Testis (tissue), 3 donors: ENCODE measurements around the gene VPS8. TPM values are rescaled to one million over a fixed set of nuclear protein-coding genes. Genes with fewer than 3 reads are reported as not detected.
A peak's percentile ranks its signal among the peaks of the same experiment; 100 is the strongest.

Experiments
- DNase-seq: peaks from one replicate; pipeline ENCODE4 v3.0.0-alpha.2; 2019
- H3K27ac ChIP-seq, 2 donors: fragments of 200-600 bp; sonication (generic); one replicate each; pipeline ENCODE4 v1.5.1; 2019
- H3K27me3 ChIP-seq: fragments of 200-600 bp; sonication (generic); one replicate; pipeline ENCODE4 v1.5.1; 2019
- H3K36me3 ChIP-seq: fragments of 200-600 bp; sonication (generic); one replicate; pipeline ENCODE4 v1.5.1; 2017; ENCODE audit warnings: low read depth; ENCODE audit errors: missing control alignments
- H3K4me1 ChIP-seq: fragments of 200-600 bp; sonication (generic); one replicate; pipeline ENCODE4 v1.5.1; 2019
- H3K4me3 ChIP-seq, 2 donors: fragments of 200-600 bp; sonication (generic); one replicate each; pipeline ENCODE4 v1.5.1; 2017 to 2019
- H3K9me3 ChIP-seq: fragments of 200-600 bp; sonication (generic); one replicate; pipeline ENCODE4 v1.5.1; 2017
- POLR2A ChIP-seq: fragments of 450-650 bp; IDR thresholded peaks from one replicate; pipeline ENCODE4 v1.6.1; 2017; ENCODE audit warnings: antibody characterized with exemption, mild to moderate bottlenecking, moderate library complexity
- WGBS, 2 donors: methylation state at CpG; one replicate each; pipeline ENCODE4 v1.1.5; 2018; 5-methylcytosine and 5-hydroxymethylcytosine counted together
- intact Hi-C: fragments of 100-400 bp; cut with DNase I; formaldehyde crosslinking; loops from one replicate; pipeline ENCODE4 v1.15.1; 2023; ENCODE audit warnings: low total_unique reads
- polyA plus RNA-seq: library from polyadenylated mRNA; stranded (reverse); fragments of 350-450 nt; fragmentation: Illumina TruSeq; extraction: RNeasy Lipid Tissue Mini Kit (QIAGEN cat#74804); gene quantifications from one replicate; pipeline ENCODE4 v1.2.3, GENCODE V29; 2014; ENCODE audit warnings: low read depth, low replicate concordance; ENCODE audit not compliant: insufficient read depth
- total RNA-seq, 2 donors: library from RNA; depleted of rRNA; stranded (reverse); fragments of >200 nt; gene quantifications; one replicate each; pipeline ENCODE4 v1.2.3, GENCODE V29; 2016
- TF ChIP-seq, protein P1 (sequence below), 3 experiments: fragments of 450-650 bp in 2 of 3; fragments of 200-600 bp in 1 of 3; sonication (generic) in 1 of 3; IDR thresholded peaks; one replicate each; pipeline ENCODE4 v1.5.1; 2016 to 2019; ENCODE audit warnings: antibody characterized with exemption in 3 of 3, mild to moderate bottlenecking in 2 of 3, moderate library complexity in 1 of 3

Gene VPS8
- total and polyA plus RNA-seq, 3 donors from 2014 or later, result 65.8 to 127 (median 88.0) TPM

DNA sequence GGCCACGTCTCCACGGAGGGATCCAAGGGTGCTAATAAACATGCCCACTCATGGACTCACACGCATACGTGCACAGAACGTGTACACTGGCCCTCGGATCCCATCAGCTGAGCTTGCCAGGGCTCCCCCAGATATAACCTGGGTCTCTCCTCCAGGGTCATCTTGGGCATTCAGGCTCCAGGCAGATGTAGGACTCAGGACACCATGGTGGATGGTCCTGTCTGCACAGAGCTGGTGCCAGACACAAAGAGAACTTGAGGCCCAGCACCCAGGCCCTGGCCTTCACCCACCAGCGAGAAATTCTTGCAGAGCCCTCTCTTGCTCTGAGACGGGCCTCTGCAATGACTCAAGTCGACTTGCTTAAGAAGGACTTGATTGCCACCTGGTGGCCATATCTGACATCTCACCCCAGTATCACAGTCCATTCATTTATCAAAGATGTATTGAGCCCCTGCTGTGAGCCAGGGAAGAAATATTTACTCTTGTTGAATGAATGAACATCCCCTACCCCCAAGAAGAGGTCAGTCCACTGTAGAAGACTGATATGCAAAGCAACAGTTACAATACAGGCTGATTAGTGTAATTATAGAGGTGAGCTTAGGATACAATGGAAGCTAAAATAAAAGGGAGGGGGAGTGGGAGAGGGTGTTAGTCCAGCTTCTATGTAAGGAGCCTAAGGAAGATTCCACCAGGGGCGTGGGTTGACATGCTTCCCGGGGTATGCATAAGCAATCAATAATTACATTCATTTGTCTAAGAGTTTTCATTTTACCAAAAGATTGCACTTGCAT is 34.2 kb upstream of the VPS8 start:
- TF ChIP-seq, protein P1, sequence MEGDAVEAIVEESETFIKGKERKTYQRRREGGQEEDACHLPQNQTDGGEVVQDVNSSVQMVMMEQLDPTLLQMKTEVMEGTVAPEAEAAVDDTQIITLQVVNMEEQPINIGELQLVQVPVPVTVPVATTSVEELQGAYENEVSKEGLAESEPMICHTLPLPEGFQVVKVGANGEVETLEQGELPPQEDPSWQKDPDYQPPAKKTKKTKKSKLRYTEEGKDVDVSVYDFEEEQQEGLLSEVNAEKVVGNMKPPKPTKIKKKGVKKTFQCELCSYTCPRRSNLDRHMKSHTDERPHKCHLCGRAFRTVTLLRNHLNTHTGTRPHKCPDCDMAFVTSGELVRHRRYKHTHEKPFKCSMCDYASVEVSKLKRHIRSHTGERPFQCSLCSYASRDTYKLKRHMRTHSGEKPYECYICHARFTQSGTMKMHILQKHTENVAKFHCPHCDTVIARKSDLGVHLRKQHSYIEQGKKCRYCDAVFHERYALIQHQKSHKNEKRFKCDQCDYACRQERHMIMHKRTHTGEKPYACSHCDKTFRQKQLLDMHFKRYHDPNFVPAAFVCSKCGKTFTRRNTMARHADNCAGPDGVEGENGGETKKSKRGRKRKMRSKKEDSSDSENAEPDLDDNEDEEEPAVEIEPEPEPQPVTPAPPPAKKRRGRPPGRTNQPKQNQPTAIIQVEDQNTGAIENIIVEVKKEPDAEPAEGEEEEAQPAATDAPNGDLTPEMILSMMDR (IDR thresholded peaks at IDR 0.05), result peak; percentile 90 to 97 (median 96)
- TF ChIP-seq POLR2A, result no peak
- H3K9me3 ChIP-seq, result no peaks in the 10 kb centered on the region
- intact Hi-C loops, result no loop called here
- H3K27me3 ChIP-seq, result no peaks in the 10 kb centered on the region
- no peaks in the 10 kb centered on the region for H3K36me3 ChIP-seq
- no peaks in the 10 kb centered on the region for H3K4me1 ChIP-seq
- peak; percentile 98 for DNase-seq
- WGBS, 2 donors, result 25 to 38% methylated on average over 4 to 11 of the region's 11 CpGs
- no peak overlapping the region for H3K4me3 ChIP-seq
- H3K27ac ChIP-seq, result no peak overlapping the region

DNA sequence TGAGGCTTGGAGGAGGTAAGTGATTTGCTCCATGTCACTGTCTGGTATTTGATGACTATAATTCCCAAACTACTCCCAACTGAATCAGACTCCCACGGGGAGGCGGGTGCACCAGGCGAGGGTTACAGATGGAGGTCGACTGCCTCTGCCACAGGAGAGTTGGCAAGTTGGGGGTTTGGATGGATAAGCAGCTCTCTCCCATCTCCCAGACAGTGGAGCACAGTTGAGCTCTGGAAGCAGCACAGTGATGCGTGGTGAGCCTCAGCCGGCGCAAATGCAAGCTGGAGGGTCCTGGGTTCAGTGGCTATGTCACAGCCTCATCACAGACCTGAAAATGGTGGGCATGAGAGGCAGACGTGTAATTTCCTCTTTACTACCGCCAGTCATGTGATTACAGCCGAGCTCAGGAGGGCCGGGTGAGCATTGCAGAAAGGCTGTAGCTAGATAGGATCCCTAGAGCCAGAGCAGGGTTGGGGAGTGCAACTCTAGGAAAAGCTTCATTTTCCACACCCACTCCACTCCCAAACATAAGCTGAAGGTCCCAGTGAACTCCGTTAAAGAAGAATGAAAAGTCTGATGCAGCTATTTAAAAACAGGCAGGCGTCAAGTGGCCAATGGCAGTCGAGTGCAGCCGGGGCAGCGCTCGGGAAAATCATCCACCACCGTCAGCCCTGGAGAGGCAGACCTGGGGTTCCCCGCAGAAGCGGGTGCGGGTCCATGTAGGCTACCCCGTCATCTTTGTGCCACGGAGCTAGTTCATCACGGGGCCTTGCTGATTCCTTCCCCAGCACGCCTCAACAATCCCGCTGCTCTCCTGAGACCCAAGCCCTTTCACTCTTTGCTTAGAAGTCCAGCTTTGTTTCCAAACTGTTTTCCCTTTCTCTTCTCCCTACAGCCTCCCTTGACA is 33.3 kb upstream of the VPS8 start:
- H3K4me1 ChIP-seq, result no peaks in the 10 kb centered on the region
- no peaks in the 10 kb centered on the region for H3K36me3 ChIP-seq
- no peak overlapping the region for H3K27ac ChIP-seq
- intact Hi-C loops, result no loop called here
- 54 to 62% methylated on average over 26 of the region's 26 CpGs for WGBS, 2 donors
- TF ChIP-seq POLR2A, result no peak
- TF ChIP-seq, protein P1 (IDR thresholded peaks at IDR 0.05), result no peak
- no peaks in the 10 kb centered on the region for H3K27me3 ChIP-seq
- DNase-seq, result no peak
- H3K4me3 ChIP-seq, result no peak overlapping the region
- H3K9me3 ChIP-seq, result no peaks in the 10 kb centered on the region

DNA sequence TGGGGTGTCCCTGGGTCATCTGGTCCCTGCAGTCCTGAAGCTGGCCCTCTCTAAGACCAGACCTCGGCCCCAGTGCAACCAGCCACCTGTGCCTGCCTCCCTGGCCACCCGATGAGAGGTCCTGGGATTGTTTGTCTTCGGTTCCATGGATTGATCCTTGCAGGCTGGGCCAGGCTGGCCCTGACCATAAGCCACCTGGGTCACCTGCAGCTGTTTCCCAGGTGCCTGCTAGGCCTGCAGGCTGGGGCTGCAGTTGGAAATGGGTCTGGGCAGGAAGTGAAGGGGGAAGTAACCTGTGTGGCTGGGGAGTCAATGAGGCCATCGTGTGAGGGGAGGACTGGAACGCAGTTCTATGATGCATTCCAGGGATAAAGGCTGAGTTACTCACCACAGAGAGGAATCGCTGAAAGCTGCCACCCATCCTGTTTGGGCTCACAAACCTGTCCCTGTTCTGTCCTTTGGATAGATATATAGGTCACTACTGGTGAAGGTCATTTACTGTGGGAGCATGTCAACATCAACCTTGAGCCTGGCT is 30.9 kb upstream of the VPS8 start:
- DNase-seq, result no peak
- 79 to 88% methylated on average over 3 to 6 of the region's 6 CpGs for WGBS, 2 donors
- intact Hi-C loops, result no loop called here

DNA sequence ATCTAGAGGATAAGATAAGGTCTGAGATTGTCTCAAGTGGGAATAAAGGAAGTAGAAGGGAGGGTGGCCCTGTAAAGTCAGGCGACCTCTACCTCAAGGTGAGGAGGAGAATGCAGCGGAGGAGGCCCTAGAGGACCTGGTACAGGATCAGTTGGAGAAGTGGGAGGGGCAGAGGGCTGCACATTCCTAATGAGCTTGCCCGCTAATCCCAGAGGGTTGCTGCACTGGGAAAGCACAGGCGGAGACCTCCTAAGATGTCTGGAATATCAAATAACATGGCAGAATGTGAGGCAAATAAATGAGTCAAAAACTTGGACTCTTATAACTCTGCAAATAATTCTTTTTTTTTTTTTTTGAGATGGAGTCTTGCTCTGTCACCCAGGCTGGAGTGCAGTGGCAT is 30.2 kb upstream of the VPS8 start:
- intact Hi-C loops, result no loop called here
- 93 to 94% methylated on average over 4 of the region's 4 CpGs for WGBS, 2 donors

More for the DNA sequence above, 30.9 kb upstream of the VPS8 start:
- no peaks in the 10 kb centered on the region for H3K36me3 ChIP-seq
- H3K27me3 ChIP-seq, result no peaks in the 10 kb centered on the region
- no peak overlapping the region for H3K4me3 ChIP-seq
- TF ChIP-seq POLR2A, result no peak
- TF ChIP-seq, protein P1 (IDR thresholded peaks at IDR 0.05), result no peak
- no peaks in the 10 kb centered on the region for H3K9me3 ChIP-seq
- H3K27ac ChIP-seq, result no peak overlapping the region
- peaks cover 2% of the 10 kb centered on the region for H3K4me1 ChIP-seq

More for the DNA sequence above, 30.2 kb upstream of the VPS8 start:
- DNase-seq, result no peak
- H3K27ac ChIP-seq, result no peak overlapping the region
- H3K4me1 ChIP-seq, result peaks cover 4% of the 10 kb centered on the region
- H3K36me3 ChIP-seq, result no peaks in the 10 kb centered on the region
- TF ChIP-seq POLR2A, result no peak
- TF ChIP-seq, protein P1 (IDR thresholded peaks at IDR 0.05), result no peak
- no peaks in the 10 kb centered on the region for H3K27me3 ChIP-seq
- no peak overlapping the region for H3K4me3 ChIP-seq
- H3K9me3 ChIP-seq, result no peaks in the 10 kb centered on the region
